BJ (cell line): Measurements from ENCODE around the gene INSC. TPM values are rescaled to one million over a fixed set of nuclear protein-coding genes. Genes with fewer than 3 reads are reported as not detected.

Source experiments
- CTCF ChIA-PET: fragments of 350-600 bp; formaldehyde crosslinking; extraction: SDS; loops from one replicate; lab custom pipeline; 2021; ENCODE audit warnings: antibody characterized with exemption, inconsistent platforms; lab: Yijun Ruan, JAX
- POLR2A ChIA-PET: fragments of 300-600 bp; sonication (Branson Sonifier 250); formaldehyde crosslinking; extraction: SDS; loops from one replicate; lab custom pipeline; 2021; ENCODE audit warnings: antibody characterized with exemption; lab: Charles Lee
- DNase-seq: peaks from one replicate; pipeline ENCODE4 v3.0.0-alpha.2; 2011; ENCODE audit warnings: low read depth
- H3K27me3 ChIP-seq: 2 replicates; pipeline ENCODE4 v1.6.0; 2011; ENCODE audit warnings: low read length; ENCODE audit not compliant: control insufficient read depth, insufficient read depth
- H3K36me3 ChIP-seq: 2 replicates; pipeline ENCODE4 v1.5.1; 2011; ENCODE audit warnings: low read length; ENCODE audit not compliant: control insufficient read depth, insufficient read depth
- H3K4me3 ChIP-seq: 2 replicates; pipeline ENCODE4 v1.5.1; 2011; ENCODE audit warnings: low read depth, mild to moderate bottlenecking, control low read depth, low read length
- polyA plus RNA-seq: library from polyadenylated mRNA; depleted of rRNA; stranded (reverse); fragments of >200 nt; gene quantifications from 2 replicates; pipeline ENCODE4 v1.2.3, GENCODE V29; 2011
- TF ChIP-seq, protein P1 (sequence below): IDR thresholded peaks from 2 replicates; pipeline ENCODE4 v1.5.1; 2011; ENCODE audit warnings: low read depth, mild to moderate bottlenecking, control low read depth, inconsistent platforms, low read length, moderate library complexity; ENCODE audit not compliant: insufficient read depth

The INSC gene
- polyA plus RNA-seq, 1 experiment = 0.10 TPM

DNA sequence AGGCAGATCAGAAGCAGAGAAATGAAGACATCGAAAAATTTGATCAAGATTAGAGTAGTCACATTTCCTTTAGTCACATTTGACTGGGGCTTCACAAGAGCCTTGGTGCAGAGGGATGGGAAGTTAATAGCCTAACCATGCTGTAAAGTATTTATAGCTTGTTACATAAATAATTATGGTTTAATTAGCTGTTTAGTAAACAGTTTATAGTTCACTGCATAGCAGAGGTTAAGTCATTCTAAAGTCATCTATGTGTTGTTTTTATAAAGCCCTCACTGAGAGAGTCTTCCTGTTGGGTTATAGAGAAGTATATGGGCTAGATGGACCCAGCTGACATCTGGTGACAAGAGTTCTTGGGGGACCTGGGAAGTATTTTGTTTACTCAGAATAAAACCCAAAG is 47.1 kb downstream of the INSC start:
- TF ChIP-seq, protein P1, sequence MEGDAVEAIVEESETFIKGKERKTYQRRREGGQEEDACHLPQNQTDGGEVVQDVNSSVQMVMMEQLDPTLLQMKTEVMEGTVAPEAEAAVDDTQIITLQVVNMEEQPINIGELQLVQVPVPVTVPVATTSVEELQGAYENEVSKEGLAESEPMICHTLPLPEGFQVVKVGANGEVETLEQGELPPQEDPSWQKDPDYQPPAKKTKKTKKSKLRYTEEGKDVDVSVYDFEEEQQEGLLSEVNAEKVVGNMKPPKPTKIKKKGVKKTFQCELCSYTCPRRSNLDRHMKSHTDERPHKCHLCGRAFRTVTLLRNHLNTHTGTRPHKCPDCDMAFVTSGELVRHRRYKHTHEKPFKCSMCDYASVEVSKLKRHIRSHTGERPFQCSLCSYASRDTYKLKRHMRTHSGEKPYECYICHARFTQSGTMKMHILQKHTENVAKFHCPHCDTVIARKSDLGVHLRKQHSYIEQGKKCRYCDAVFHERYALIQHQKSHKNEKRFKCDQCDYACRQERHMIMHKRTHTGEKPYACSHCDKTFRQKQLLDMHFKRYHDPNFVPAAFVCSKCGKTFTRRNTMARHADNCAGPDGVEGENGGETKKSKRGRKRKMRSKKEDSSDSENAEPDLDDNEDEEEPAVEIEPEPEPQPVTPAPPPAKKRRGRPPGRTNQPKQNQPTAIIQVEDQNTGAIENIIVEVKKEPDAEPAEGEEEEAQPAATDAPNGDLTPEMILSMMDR = no peak
- no peak for DNase-seq
- H3K27me3 ChIP-seq = no peaks in the 10 kb centered on the region
- ChIA-PET POLR2A (no interaction called here), CTCF (interaction anchor here (0.8 to 2.3 kb wide), 7 partner anchors 13 to 61 kb away, joined by 3 to 10 read pairs (median 3); no protein-coding TSS in a partner anchor)
- no peak overlapping the region for H3K4me3 ChIP-seq
- no peaks in the 10 kb centered on the region for H3K36me3 ChIP-seq

- Histone ChIP-seq H3K36me3 (no peaks in the 10 kb centered on the region), H3K4me3 (no peak overlapping the region), H3K27me3 (no peaks in the 10 kb centered on the region)
- POLR2A ChIA-PET = no interaction called here
- DNase-seq = no peak
- CTCF ChIA-PET = interaction anchor here (1.2 to 1.9 kb wide), 4 partner anchors 12 to 60 kb away, joined by 3 to 7 read pairs (median 4); no protein-coding TSS in a partner anchor
- TF ChIP-seq, protein P1 = no peak
Observed at GRCh38 chr11:15163136-15163535, 48.4 kb downstream of the INSC start.

GRCh38 chr11:15166204-15166603 is 51.5 kb downstream of the INSC start:
- no peak for DNase-seq
- Histone ChIP-seq H3K4me3 (no peak overlapping the region), H3K27me3 (no peaks in the 10 kb centered on the region), H3K36me3 (no peaks in the 10 kb centered on the region)
- CTCF ChIA-PET = interaction anchor here (1.1 kb wide), 1 partner anchor 59 kb away, joined by 4 read pairs; no protein-coding TSS in a partner anchor
- TF ChIP-seq, protein P1 = no peak
- POLR2A ChIA-PET = no interaction called here

GRCh38 chr11:15169815-15170551 is 55.3 kb downstream of the INSC start:
- ChIA-PET POLR2A (no interaction called here), CTCF (interaction anchor here (1.1 to 1.4 kb wide), 3 partner anchors 10 to 262 kb away, joined by 3 to 6 read pairs (median 4); no protein-coding TSS in a partner anchor)
- H3K27me3 ChIP-seq = no peaks in the 10 kb centered on the region
- TF ChIP-seq, protein P1 = no peak
- H3K36me3 ChIP-seq = no peaks in the 10 kb centered on the region
- no peak overlapping the region for H3K4me3 ChIP-seq
- no peak for DNase-seq

DNA sequence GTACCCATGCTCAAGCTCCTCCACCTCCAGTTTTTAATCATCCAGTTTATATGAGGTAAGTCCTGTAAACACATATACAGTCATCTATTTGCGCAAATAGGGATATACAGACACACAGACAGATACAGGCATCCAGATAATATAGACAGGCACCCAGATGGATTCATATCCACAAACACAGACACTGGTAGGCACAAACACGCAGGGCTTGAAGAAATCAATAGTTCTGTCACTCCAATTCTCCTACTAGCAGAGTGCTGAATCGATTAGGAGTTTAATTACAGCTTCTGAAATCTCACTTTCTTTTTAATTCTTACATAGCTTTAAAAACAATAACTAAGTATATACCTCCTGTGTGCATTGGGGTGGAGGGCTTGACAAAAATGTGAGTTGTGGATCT is 56.0 kb downstream of the INSC start:
- TF ChIP-seq, protein P1 = no peak

More for the DNA sequence above, 56.0 kb downstream of the INSC start:
- no peak overlapping the region for H3K4me3 ChIP-seq
- ChIA-PET POLR2A (no interaction called here), CTCF (interaction anchor here (1.1 to 1.4 kb wide), 2 partner anchors 11 to 262 kb away, joined by 3 to 6 read pairs; no protein-coding TSS in a partner anchor)
- DNase-seq = no peak
- H3K36me3 ChIP-seq = no peaks in the 10 kb centered on the region
- H3K27me3 ChIP-seq = no peaks in the 10 kb centered on the region
